Measurements from ENCODE around the gene LRRTM4. TPM values are rescaled to one million over a fixed set of nuclear protein-coding genes. Genes with fewer than 3 reads are reported as not detected.

The LRRTM4 gene
- total and polyA plus RNA-seq, 2 donors (not counting 1 experiment from before 2014, with no cell fraction given) = not detected

DNA sequence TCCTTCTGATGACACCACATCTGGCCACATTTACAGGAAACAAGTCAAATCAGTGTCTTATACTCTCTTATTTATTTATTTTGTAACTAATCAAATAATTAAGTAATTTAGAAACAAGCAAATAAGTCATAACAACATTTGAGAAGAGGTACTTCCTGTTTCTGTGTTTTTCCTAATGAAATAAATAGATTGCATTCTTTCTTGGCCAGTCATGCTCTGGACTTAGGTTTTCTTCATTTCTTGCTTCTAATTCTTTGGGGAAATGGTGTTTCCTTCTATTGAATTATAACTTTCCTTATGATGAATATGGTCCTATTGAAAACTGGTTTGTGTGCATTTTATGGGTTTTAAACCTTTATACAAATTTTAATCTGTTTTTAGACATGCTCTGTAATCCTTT, 546.4 kb downstream of the LRRTM4 start:
- no peaks in the 10 kb centered on the region for H3K36me3 ChIP-seq (replicated peaks in 1 of 2; ENCODE audit: control extremely low read depth in 1 of 2, control insufficient read depth in 1 of 2, extremely low read depth in 1 of 2, insufficient read depth in 2 of 2, low read length in 1 of 2)
- H4K20me1 ChIP-seq (ENCODE audit: control insufficient read depth, insufficient read depth, low read length, poor library complexity, severe bottlenecking) = no peaks in the 10 kb centered on the region
- Mint-ChIP-seq H3K27ac (no peak overlapping the region), H3K4me3 (no peak overlapping the region), H3K9me3 (ENCODE audit: insufficient read depth) (no peaks in the 10 kb centered on the region), H3K27me3 (no peaks in the 10 kb centered on the region), H3K4me1 (no peaks in the 10 kb centered on the region)
- H3K4me1 ChIP-seq (ENCODE audit: control insufficient read depth in 2 of 2, insufficient read depth in 2 of 2, low read length in 2 of 2) = no peaks in the 10 kb centered on the region
- intact Hi-C loops (cut with micrococcal nuclease) = no loop called here
- POLR2A ChIA-PET = no interaction called here
- H3K9me3 ChIP-seq (ENCODE audit: control extremely low read depth in 1 of 3, control insufficient read depth in 2 of 3, insufficient read depth in 1 of 3, low read length in 2 of 3) = no peaks in the 10 kb centered on the region
- no peaks in the 10 kb centered on the region for H3K27me3 ChIP-seq (replicated peaks in 1 of 4; ENCODE audit: control extremely low read depth in 1 of 4, control insufficient read depth in 3 of 4, insufficient read depth in 4 of 4, low read length in 3 of 4)
- CTCF ChIA-PET = no interaction called here
- H3K9ac ChIP-seq (ENCODE audit: low read length) = no peak overlapping the region
- TF ChIP-seq CTCF (IDR thresholded peaks at IDR 0.05) = no peak
- H3K4me3 ChIP-seq (ENCODE audit: control extremely low read depth in 1 of 5, extremely low read depth in 1 of 5, insufficient read depth in 1 of 5, low read depth in 2 of 5, low read length in 4 of 5) = no peak overlapping the region
- DNase-seq (no peak), ATAC-seq (ENCODE audit: low read depth) (no peak)
- H3K4me2 ChIP-seq (replicated peaks; ENCODE audit: low read depth, low read length, poor library complexity, severe bottlenecking) = no peak overlapping the region
- H2AFZ ChIP-seq (ENCODE audit: insufficient read depth, low read depth, low read length, poor library complexity, severe bottlenecking) = no peak overlapping the region
- H3K27ac ChIP-seq (ENCODE audit: low read length in 2 of 2) = no peak overlapping the region
- H3K79me2 ChIP-seq (ENCODE audit: control insufficient read depth, insufficient read depth, low read length) = no peaks in the 10 kb centered on the region

GRCh38 chr2:76973610-76974009, 548.6 kb downstream of the LRRTM4 start:
- no peak overlapping the region for H3K27ac Mint-ChIP-seq
- ChIA-PET CTCF (no interaction called here), POLR2A (no interaction called here)
- no peak for DNase-seq
- no peaks in the 10 kb centered on the region for H4K20me1 ChIP-seq (ENCODE audit: control insufficient read depth, insufficient read depth, low read length, poor library complexity, severe bottlenecking)
- H3K27me3 Mint-ChIP-seq = no peaks in the 10 kb centered on the region
- no peaks in the 10 kb centered on the region for H3K4me1 ChIP-seq (ENCODE audit: control insufficient read depth in 2 of 2, insufficient read depth in 2 of 2, low read length in 2 of 2)
- H3K27me3 ChIP-seq (replicated peaks in 1 of 4; ENCODE audit: control extremely low read depth in 1 of 4, control insufficient read depth in 3 of 4, insufficient read depth in 4 of 4, low read length in 3 of 4) = no peaks in the 10 kb centered on the region
- H3K4me1 Mint-ChIP-seq = no peaks in the 10 kb centered on the region
- H3K9me3 ChIP-seq (ENCODE audit: control extremely low read depth in 1 of 3, control insufficient read depth in 2 of 3, insufficient read depth in 1 of 3, low read length in 2 of 3) = no peaks in the 10 kb centered on the region
- intact Hi-C loops (cut with micrococcal nuclease) = no loop called here
- H3K79me2 ChIP-seq (ENCODE audit: control insufficient read depth, insufficient read depth, low read length) = no peaks in the 10 kb centered on the region
- no peaks in the 10 kb centered on the region for H3K36me3 ChIP-seq (replicated peaks in 1 of 2; ENCODE audit: control extremely low read depth in 1 of 2, control insufficient read depth in 1 of 2, extremely low read depth in 1 of 2, insufficient read depth in 2 of 2, low read length in 1 of 2)
- WGBS (ENCODE audit: insufficient coverage) = no CpG with 5 or more reads among the region's 4 CpGs
- H2AFZ ChIP-seq (ENCODE audit: insufficient read depth, low read depth, low read length, poor library complexity, severe bottlenecking) = no peak overlapping the region
- no peak overlapping the region for H3K9ac ChIP-seq (ENCODE audit: low read length)
- no peak for TF ChIP-seq CTCF (IDR thresholded peaks at IDR 0.05)
- TF ChIP-seq EZH2 (IDR thresholded peaks at IDR 0.05; ENCODE audit: borderline replicate concordance, insufficient read depth, low read depth, low read length, poor library complexity, severe bottlenecking) = no peak
- H3K4me3 Mint-ChIP-seq = no peak overlapping the region
- no peaks in the 10 kb centered on the region for H3K9me3 Mint-ChIP-seq (ENCODE audit: insufficient read depth)
- ATAC-seq (ENCODE audit: low read depth) = no peak
- H3K4me3 ChIP-seq (ENCODE audit: control extremely low read depth in 1 of 5, extremely low read depth in 1 of 5, insufficient read depth in 1 of 5, low read depth in 2 of 5, low read length in 4 of 5) = no peak overlapping the region
- no peak overlapping the region for H3K4me2 ChIP-seq (replicated peaks; ENCODE audit: low read depth, low read length, poor library complexity, severe bottlenecking)
- no peak overlapping the region for H3K27ac ChIP-seq (ENCODE audit: low read length in 2 of 2)
